Neural crest cell (in vitro differentiated cells): Measurements from ENCODE around the gene TMEM236. TPM values are rescaled to one million over a fixed set of nuclear protein-coding genes. Genes with fewer than 3 reads are reported as not detected.

ENCODE experiments used
- DNase-seq: peaks from one replicate; pipeline ENCODE4 v3.0.0; 2021; ENCODE audit warnings: low read depth, mixed read lengths, low spot score
- H3K27ac Mint-ChIP-seq: one replicate; pipeline ENCODE4 v1.8.0; 2021; ENCODE audit warnings: mild to moderate bottlenecking, mixed read lengths; ENCODE audit not compliant: unreplicated experiment
- H3K27me3 Mint-ChIP-seq: 2 replicates; pipeline ENCODE4 v1.8.0; 2021; ENCODE audit warnings: low read depth, mild to moderate bottlenecking, mixed read lengths
- H3K36me3 Mint-ChIP-seq: 2 replicates; pipeline ENCODE4 v1.8.0; 2021; ENCODE audit warnings: low read depth, mild to moderate bottlenecking, mixed read lengths
- H3K4me1 Mint-ChIP-seq: 2 replicates; pipeline ENCODE4 v1.8.0; 2021; ENCODE audit warnings: mixed read lengths
- H3K4me3 Mint-ChIP-seq: one replicate; pipeline ENCODE4 v1.8.0; 2021; ENCODE audit warnings: mild to moderate bottlenecking, mixed read lengths
- H3K9me3 Mint-ChIP-seq: 2 replicates; pipeline ENCODE4 v1.8.0; 2021; ENCODE audit warnings: mixed read lengths
- CTCF ChIP-seq: fragments of 200-600 bp; sonication (generic); conservative IDR thresholded peaks from 2 replicates; pipeline ENCODE4 v1.5.0; 2021; ENCODE audit warnings: antibody characterized with exemption, mild to moderate bottlenecking
- total RNA-seq: library from RNA; stranded (reverse); gene quantifications from 2 replicates; pipeline ENCODE4 v1.2.1, GENCODE V29; 2021

TMEM236 gene
- total RNA-seq, 1 donor from 2014 or later: not detected

DNA sequence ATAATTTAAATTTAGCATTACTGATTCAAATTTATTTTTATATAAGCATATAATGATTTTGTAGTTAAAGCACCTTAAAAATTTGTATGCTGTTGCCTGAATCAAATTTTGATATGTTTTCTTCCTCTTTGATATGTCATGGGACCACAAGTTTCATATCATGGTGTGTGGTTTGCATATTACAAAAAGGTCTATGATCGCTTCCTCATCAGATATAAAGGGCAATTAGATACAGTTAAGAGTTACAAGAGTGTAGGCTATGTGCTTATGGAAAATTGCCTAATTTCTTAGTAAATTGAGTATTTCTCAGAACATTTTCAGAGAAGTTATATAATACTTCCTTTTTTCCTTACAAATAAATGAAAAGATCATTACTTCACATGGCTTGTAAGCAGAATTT, 79.3 kb downstream of the TMEM236 start:
- H3K27ac Mint-ChIP-seq: no peak overlapping the region
- H3K36me3 Mint-ChIP-seq: no peaks in the 10 kb centered on the region
- H3K4me3 Mint-ChIP-seq: no peak overlapping the region
- peaks cover 2% of the 10 kb centered on the region for H3K9me3 Mint-ChIP-seq
- no peaks in the 10 kb centered on the region for H3K27me3 Mint-ChIP-seq
- TF ChIP-seq CTCF: no peak
- DNase-seq: no peak
- no peaks in the 10 kb centered on the region for H3K4me1 Mint-ChIP-seq

- TF ChIP-seq CTCF: no peak
- Mint-ChIP-seq H3K27me3 (peaks cover 2% of the 10 kb centered on the region), H3K4me3 (no peak overlapping the region), H3K9me3 (peaks cover under 1% of the 10 kb centered on the region), H3K4me1 (no peaks in the 10 kb centered on the region), H3K27ac (no peak overlapping the region), H3K36me3 (no peaks in the 10 kb centered on the region)
- no peak for DNase-seq
These were observed 79.9 kb downstream of the TMEM236 start for GRCh38 chr10:17831896-17832295.

GRCh38 chr10:17833656-17834055, 81.7 kb downstream of the TMEM236 start:
- peaks cover 2% of the 10 kb centered on the region for H3K27me3 Mint-ChIP-seq
- no peak for TF ChIP-seq CTCF
- H3K27ac Mint-ChIP-seq: no peak overlapping the region
- no peak overlapping the region for H3K4me3 Mint-ChIP-seq
- H3K36me3 Mint-ChIP-seq: no peaks in the 10 kb centered on the region
- no peak for DNase-seq
- H3K9me3 Mint-ChIP-seq: no peaks in the 10 kb centered on the region
- no peaks in the 10 kb centered on the region for H3K4me1 Mint-ChIP-seq

GRCh38 chr10:17835688-17836087, 83.7 kb downstream of the TMEM236 start:
- Mint-ChIP-seq H3K4me3 (no peak overlapping the region), H3K27me3 (peaks cover 2% of the 10 kb centered on the region), H3K27ac (no peak overlapping the region), H3K36me3 (no peaks in the 10 kb centered on the region), H3K9me3 (no peaks in the 10 kb centered on the region), H3K4me1 (no peaks in the 10 kb centered on the region)
- DNase-seq: no peak
- TF ChIP-seq CTCF: no peak

GRCh38 chr10:17836942-17837341, 84.9 kb downstream of the TMEM236 start:
- Mint-ChIP-seq H3K27ac (peak overlapping the region; percentile 57), H3K36me3 (no peaks in the 10 kb centered on the region), H3K9me3 (no peaks in the 10 kb centered on the region), H3K4me3 (no peak overlapping the region), H3K27me3 (peaks cover 2% of the 10 kb centered on the region), H3K4me1 (no peaks in the 10 kb centered on the region)
- no peak for TF ChIP-seq CTCF
- no peak for DNase-seq
